B cell (primary cell): ENCODE results near the gene KCNT1. TPM values are rescaled to one million over a fixed set of nuclear protein-coding genes. Genes with fewer than 3 reads are reported as not detected.

Experiments used
- ATAC-seq: fragments of 200-7000 bp; cut with Tn5 transposase; one replicate; pipeline ENCODE4 v1.10.0; 2021; ENCODE audit warnings: low read depth, mild to moderate bottlenecking, moderate number of reproducible peaks, moderate library complexity
- CTCF ChIA-PET: fragments of 350-600 bp; sonication (Branson Sonifier 250); formaldehyde crosslinking; loops from one replicate; lab custom pipeline; 2021; ENCODE audit warnings: antibody characterized with exemption, inconsistent platforms; lab: Charles Lee
- POLR2A ChIA-PET: fragments of 350-600 bp; sonication (Branson Sonifier 250); formaldehyde crosslinking; loops from one replicate; lab custom pipeline; 2021; ENCODE audit warnings: antibody characterized with exemption; lab: Charles Lee
- DNase-seq: peaks from one replicate; pipeline ENCODE4 v3.0.0; 2013
- H2AFZ ChIP-seq: 2 replicates; pipeline ENCODE4 v1.6.1; 2012; ENCODE audit warnings: mild to moderate bottlenecking, low read depth, low read length; ENCODE audit not compliant: insufficient read depth, poor library complexity, severe bottlenecking
- H3K27ac ChIP-seq, 2 donors: 1 replicate in 1 of 2; 2 replicates in 1 of 2; pipeline ENCODE4 v1.5.1; 2012 to 2013; ENCODE audit warnings: low read length in 2 of 2, mild to moderate bottlenecking in 2 of 2, moderate library complexity in 1 of 2
- H3K27me3 ChIP-seq, 4 experiments: fragments of 200-600 bp in 1 of 4; sonication (generic) in 1 of 4; replicated peaks in 1 of 4; 1 replicate in 2 of 4; 2 replicates in 2 of 4; pipeline versions ENCODE4 v1.6.1 to v1.7.0; 2013 to 2016; ENCODE audit warnings: low read length in 3 of 4, mild to moderate bottlenecking in 2 of 4, mixed read lengths in 1 of 4, moderate library complexity in 1 of 4; ENCODE audit not compliant: insufficient read depth in 4 of 4, control insufficient read depth in 3 of 4; ENCODE audit errors: control extremely low read depth in 1 of 4
- H3K36me3 ChIP-seq, 2 experiments: replicated peaks in 1 of 2; 1 replicate in 1 of 2; 2 replicates in 1 of 2; pipeline versions ENCODE4 v1.6.1 to v1.7.1; 2013; ENCODE audit warnings: low read length in 1 of 2; ENCODE audit not compliant: insufficient read depth in 2 of 2, control insufficient read depth in 1 of 2; ENCODE audit errors: control extremely low read depth in 1 of 2, extremely low read depth in 1 of 2
- H3K4me1 ChIP-seq, 2 donors: fragments of 200-600 bp in 1 of 2; sonication (generic) in 1 of 2; 1 replicate in 1 of 2; 2 replicates in 1 of 2; pipeline versions ENCODE4 v1.5.1 to v1.6.1; 2013 to 2017; ENCODE audit warnings: low read length in 2 of 2; ENCODE audit not compliant: control insufficient read depth in 2 of 2, insufficient read depth in 2 of 2
- H3K4me2 ChIP-seq: replicated peaks from 2 replicates; pipeline ENCODE3; 2012; ENCODE audit warnings: mild to moderate bottlenecking, low read depth, low read length; ENCODE audit not compliant: poor library complexity, severe bottlenecking
- H3K4me3 ChIP-seq, 5 experiments: fragments of 200-600 bp in 1 of 5; sonication (generic) in 1 of 5; 1 replicate in 3 of 5; 2 replicates in 2 of 5; pipeline versions ENCODE4 v1.5.1 to v1.7.0; 2011 to 2016; ENCODE audit warnings: low read length in 4 of 5, mild to moderate bottlenecking in 4 of 5, low read depth in 2 of 5, control low read depth in 1 of 5, moderate library complexity in 1 of 5; ENCODE audit not compliant: insufficient read depth in 1 of 5; ENCODE audit errors: control extremely low read depth in 1 of 5, extremely low read depth in 1 of 5
- H3K79me2 ChIP-seq: fragments of 200-600 bp; sonication (generic); one replicate; pipeline ENCODE4 v1.6.0; 2016; ENCODE audit warnings: low read length; ENCODE audit not compliant: control insufficient read depth, insufficient read depth
- H3K9ac ChIP-seq: fragments of 200-600 bp; sonication (generic); 2 replicates; pipeline ENCODE4 v1.6.1; 2017; ENCODE audit warnings: mild to moderate bottlenecking, low read length, moderate library complexity
- H3K9me3 ChIP-seq, 3 donors: one replicate each; pipeline versions ENCODE4 v1.6.1 to v1.7.1; 2013; ENCODE audit warnings: low read length in 2 of 3; ENCODE audit not compliant: control insufficient read depth in 2 of 3, insufficient read depth in 1 of 3; ENCODE audit errors: control extremely low read depth in 1 of 3
- H4K20me1 ChIP-seq: 2 replicates; pipeline ENCODE4 v1.6.0; 2012; ENCODE audit warnings: mild to moderate bottlenecking, low read length; ENCODE audit not compliant: insufficient read depth, control insufficient read depth, poor library complexity, severe bottlenecking
- H3K27ac Mint-ChIP-seq: one replicate; pipeline ENCODE4 v1.8.0; 2021; ENCODE audit warnings: mixed read lengths
- H3K27me3 Mint-ChIP-seq: one replicate; pipeline ENCODE4 v1.8.0; 2021; ENCODE audit warnings: mixed read lengths
- H3K4me1 Mint-ChIP-seq: one replicate; pipeline ENCODE4 v1.8.0; 2021; ENCODE audit warnings: mixed read lengths
- H3K4me3 Mint-ChIP-seq: one replicate; pipeline ENCODE4 v1.8.0; 2021; ENCODE audit warnings: mixed read lengths
- H3K9me3 Mint-ChIP-seq: one replicate; pipeline ENCODE4 v1.8.0; 2022; ENCODE audit warnings: mixed read lengths; ENCODE audit not compliant: insufficient read depth
- CTCF ChIP-seq: fragments of 200-600 bp; IDR thresholded peaks from one replicate; pipeline ENCODE4 v1.8.0; 2022; ENCODE audit warnings: antibody characterized with exemption, mild to moderate bottlenecking
- EZH2 ChIP-seq: IDR thresholded peaks from 2 replicates; pipeline ENCODE4 v1.6.1; 2012; ENCODE audit warnings: borderline replicate concordance, low read depth, mild to moderate bottlenecking, moderate library complexity, low read length; ENCODE audit not compliant: insufficient read depth, poor library complexity, severe bottlenecking
- whole genome bisulfite sequencing: methylation state at CpG from one replicate; pipeline ENCODE4 v1.1.5; 2013; ENCODE audit warnings: missing lambda C conversion rate; ENCODE audit not compliant: insufficient coverage; 5-methylcytosine and 5-hydroxymethylcytosine counted together
- intact Hi-C: fragments of 100-400 bp; cut with micrococcal nuclease; formaldehyde crosslinking; loops from one replicate; pipeline ENCODE4 v1.10.0; 2022
- polyA plus RNA-seq: library from polyadenylated mRNA; depleted of rRNA; stranded (reverse); fragments of >200 nt; gene quantifications from 2 replicates; pipeline ENCODE4 v1.2.3, GENCODE V29; 2012
- total RNA-seq, 2 donors: library from RNA; stranded (reverse); fragments of 120-200 nt in 1 of 2; gene quantifications; 1 replicate in 1 of 2; 2 replicates in 1 of 2; pipeline versions ENCODE4 v1.2.3 to v1.2.4, GENCODE V29; 2013 to 2022

The KCNT1 gene
- total and polyA plus RNA-seq, 2 donors (not counting 1 experiment from before 2014, with no cell fraction given) = not detected

- TF ChIP-seq CTCF (no peak), EZH2 (no peak)
- intact Hi-C loops = no loop called here
- ChIA-PET POLR2A (no interaction called here), CTCF (no interaction called here)
- no peaks in the 10 kb centered on the region for H3K4me1 ChIP-seq
- no peak overlapping the region for H2AFZ ChIP-seq
- H3K4me3 Mint-ChIP-seq = no peak overlapping the region
- H3K27ac Mint-ChIP-seq = no peak overlapping the region
- H3K9me3 ChIP-seq = peaks cover 0 to 6% (median 0%) of the 10 kb centered on the region in 3 donors
- H3K27ac ChIP-seq = no peak overlapping the region
- no peaks in the 10 kb centered on the region for H3K9me3 Mint-ChIP-seq
- no peaks in the 10 kb centered on the region for H3K4me1 Mint-ChIP-seq
- no peak overlapping the region for H3K4me2 ChIP-seq
- no peaks in the 10 kb centered on the region for H4K20me1 ChIP-seq
- no peaks in the 10 kb centered on the region for H3K36me3 ChIP-seq
- no peaks in the 10 kb centered on the region for H3K79me2 ChIP-seq
- DNase-seq (no peak), ATAC-seq (no peak)
- no peak overlapping the region for H3K9ac ChIP-seq
- 8% methylated on average over 98 of the region's 103 CpGs for WGBS
- H3K4me3 ChIP-seq = no peak overlapping the region
- peaks cover 0 to 31% (median 7%) of the 10 kb centered on the region in 4 experiments for H3K27me3 ChIP-seq
- peaks cover 30% of the 10 kb centered on the region for H3K27me3 Mint-ChIP-seq
Observed at GRCh38 chr9:135714242-135715055, 12.5 kb downstream of the KCNT1 start.

- no peak overlapping the region for H2AFZ ChIP-seq
- intact Hi-C loops = no loop called here
- Mint-ChIP-seq H3K27ac (no peak overlapping the region), H3K9me3 (no peaks in the 10 kb centered on the region), H3K27me3 (peaks cover 30% of the 10 kb centered on the region), H3K4me1 (no peaks in the 10 kb centered on the region), H3K4me3 (no peak overlapping the region)
- 33% methylated on average over 19 of the region's 23 CpGs for WGBS
- no peaks in the 10 kb centered on the region for H3K36me3 ChIP-seq
- no peaks in the 10 kb centered on the region for H3K4me1 ChIP-seq
- no peak overlapping the region for H3K4me3 ChIP-seq
- no peak overlapping the region for H3K4me2 ChIP-seq
- POLR2A ChIA-PET = no interaction called here
- H3K27me3 ChIP-seq = peaks cover 0 to 31% (median 7%) of the 10 kb centered on the region in 4 experiments
- CTCF ChIA-PET = no interaction called here
- H3K9me3 ChIP-seq = peaks cover 0 to 6% (median 0%) of the 10 kb centered on the region in 3 donors
- ATAC-seq (no peak), DNase-seq (no peak)
- no peak for TF ChIP-seq EZH2
- TF ChIP-seq CTCF = no peak
- H3K9ac ChIP-seq = no peak overlapping the region
- H3K27ac ChIP-seq = no peak overlapping the region
- no peaks in the 10 kb centered on the region for H4K20me1 ChIP-seq
- no peaks in the 10 kb centered on the region for H3K79me2 ChIP-seq
Observed at GRCh38 chr9:135715056-135715595, 13.1 kb downstream of the KCNT1 start.
